DMS53 (cell line): ENCODE data around the gene LAD1.

Experiments used
- DNase-seq: peaks from one replicate; lab custom pipeline; 2025; lab: John Stamatoyannopoulos, UW

The LAD1 gene

GRCh38 chr1:201347498-201348210 is 51.5 kb downstream of the LAD1 start:
- no peak for DNase-seq

- no peak for DNase-seq
Observed at GRCh38 chr1:201346987-201347386, 52.1 kb downstream of the LAD1 start.

GRCh38 chr1:201346337-201346939 is 52.7 kb downstream of the LAD1 start:
- DNase-seq: peak; percentile 82

- no peak for DNase-seq
Observed at GRCh38 chr1:201345081-201345355, 54.1 kb downstream of the LAD1 start.

GRCh38 chr1:201344206-201345080 is 54.7 kb downstream of the LAD1 start:
- no peak for DNase-seq

GRCh38 chr1:201341377-201341776 is 57.7 kb downstream of the LAD1 start:
- no peak for DNase-seq

- DNase-seq: no peak
Observed at GRCh38 chr1:201336711-201337450, 62.2 kb downstream of the LAD1 start.

- no peak for DNase-seq
Observed at GRCh38 chr1:201335901-201336300, 63.2 kb downstream of the LAD1 start.

- no peak for DNase-seq
Observed at GRCh38 chr1:201335174-201335870, 63.8 kb downstream of the LAD1 start.

GRCh38 chr1:201334325-201335173 is 64.6 kb downstream of the LAD1 start:
- DNase-seq: no peak

GRCh38 chr1:201332616-201333335 is 66.3 kb downstream of the LAD1 start:
- DNase-seq: no peak

GRCh38 chr1:201332021-201332420 is 67.1 kb downstream of the LAD1 start:
- no peak for DNase-seq

- DNase-seq: no peak
Observed at GRCh38 chr1:201331166-201331565, 68.0 kb downstream of the LAD1 start.
